Aorta (tissue), 5 donors: Measurements from ENCODE around the gene CRHBP. TPM values are rescaled to one million over a fixed set of nuclear protein-coding genes. Genes with fewer than 3 reads are reported as not detected.
"Not testable (repeated sequence)": the region's sequence is repeated elsewhere in the genome, so short reads cannot be mapped to it uniquely, and the experiment has no call there.

Experiments
- ATAC-seq: fragments of 200-7000 bp; cut with Tn5 transposase; one replicate; pipeline ENCODE4 v1.9.1; 2022; ENCODE audit warnings: moderate library complexity; ENCODE audit not compliant: low FRiP score
- DNase-seq, 2 donors: peaks; one replicate each; pipeline ENCODE4 v3.0.0-alpha.2; 2020
- H3K27ac ChIP-seq, 2 donors: one replicate each; pipeline ENCODE4 v1.5.1; 2013; ENCODE audit warnings: low read length in 2 of 2, mild to moderate bottlenecking in 2 of 2, moderate library complexity in 2 of 2, control low read depth in 1 of 2, inconsistent platforms in 1 of 2, low read depth in 1 of 2
- H3K27me3 ChIP-seq, 2 donors: one replicate each; pipeline ENCODE4 v1.6.1; 2013; ENCODE audit warnings: control low read depth in 1 of 2, low read length in 1 of 2, mild to moderate bottlenecking in 1 of 2, moderate library complexity in 1 of 2; ENCODE audit not compliant: insufficient read depth in 2 of 2, control insufficient read depth in 1 of 2
- H3K36me3 ChIP-seq, 2 donors: one replicate each; pipeline ENCODE4 v1.6.1; 2013; ENCODE audit warnings: control low read depth in 1 of 2, low read length in 1 of 2, mild to moderate bottlenecking in 1 of 2; ENCODE audit not compliant: insufficient read depth in 2 of 2, control insufficient read depth in 1 of 2
- H3K4me1 ChIP-seq, 2 donors: one replicate each; pipeline ENCODE4 v1.6.1; 2013; ENCODE audit warnings: low read length in 2 of 2, control low read depth in 1 of 2, mild to moderate bottlenecking in 1 of 2, moderate library complexity in 1 of 2; ENCODE audit not compliant: insufficient read depth in 2 of 2, control insufficient read depth in 1 of 2
- H3K4me3 ChIP-seq, 2 donors: one replicate each; pipeline ENCODE4 v1.5.1; 2013; ENCODE audit warnings: low read length in 2 of 2, control low read depth in 1 of 2, mild to moderate bottlenecking in 1 of 2
- H3K9me3 ChIP-seq: one replicate; pipeline ENCODE4 v1.6.1; 2013; ENCODE audit warnings: mild to moderate bottlenecking, low read length; ENCODE audit not compliant: control insufficient read depth
- WGBS, 2 donors: extraction: QIAGEN DNeasy Blood & Tissue Kit; methylation state at CpG; one replicate each; pipeline ENCODE4 v1.1.7; 2013; 5-methylcytosine and 5-hydroxymethylcytosine counted together
- intact Hi-C, 2 donors: fragments of 100-400 bp; cut with DNase I; formaldehyde crosslinking; loops; one replicate each; pipeline versions ENCODE4 v1.14.2 to v1.15.0; 2022
- polyA plus RNA-seq, 2 donors: library from polyadenylated mRNA; stranded (reverse); fragments of 200-250 nt; gene quantifications; one replicate each; pipeline ENCODE4 v1.2.3, GENCODE V29; 2013
- total RNA-seq, 2 donors: library from RNA; stranded (reverse); fragmentation: NEBNext Ultra II Directional; extraction: Animal tissue kit (Norgen Biotek cat#: 25700); gene quantifications; one replicate each; pipeline ENCODE4 v1.2.1, GENCODE V29; 2021
- donor health status: healthy with polysubstance abuse.
- donor health status: Bipolar disorder and iron deficiency.
- donor health status: DM: no; HTN: no; CAD: no.
- donor health status: DM: no; HTN: no; CAD: no.
- donor health status: DM: yes; HTN: yes; CAD: no.

CRHBP gene
- total and polyA plus RNA-seq, 4 donors = 0.75 to 7.0 (median 3.5) TPM; not detected in 1

GRCh38 chr5:76972689-76973088 lies 19.8 kb downstream of the CRHBP start:
- intact Hi-C loops = no loop called here
- no peaks in the 10 kb centered on the region for H3K27me3 ChIP-seq
- no peaks in the 10 kb centered on the region for H3K36me3 ChIP-seq
- no peak overlapping the region for H3K27ac ChIP-seq
- ATAC-seq (no peak), DNase-seq (no peak)
- H3K4me3 ChIP-seq = no peak overlapping the region
- no peaks in the 10 kb centered on the region for H3K4me1 ChIP-seq
- no peaks in the 10 kb centered on the region for H3K9me3 ChIP-seq
- 77 to 78% methylated on average over 2 of the region's 2 CpGs for WGBS, 2 donors

GRCh38 chr5:76974785-76975184 lies 21.9 kb downstream of the CRHBP start:
- 61 to 71% methylated on average over 2 of the region's 2 CpGs for WGBS, 2 donors
- no peak for ATAC-seq
- intact Hi-C loops = no loop called here
- no peak overlapping the region for H3K27ac ChIP-seq
- H3K9me3 ChIP-seq = no peaks in the 10 kb centered on the region
- H3K27me3 ChIP-seq = no peaks in the 10 kb centered on the region
- H3K4me1 ChIP-seq = no peaks in the 10 kb centered on the region
- H3K36me3 ChIP-seq = no peaks in the 10 kb centered on the region
- no peak overlapping the region for H3K4me3 ChIP-seq
- no peak for DNase-seq

GRCh38 chr5:76978869-76979268 lies 26.0 kb downstream of the CRHBP start:
- DNase-seq (no peak), ATAC-seq (no peak)
- no peak overlapping the region for H3K27ac ChIP-seq
- H3K4me3 ChIP-seq = no peak overlapping the region
- H3K36me3 ChIP-seq = no peaks in the 10 kb centered on the region
- WGBS, 2 donors = 58 to 60% methylated on average over 2 of the region's 2 CpGs
- no peaks in the 10 kb centered on the region for H3K27me3 ChIP-seq
- H3K4me1 ChIP-seq = no peaks in the 10 kb centered on the region
- H3K9me3 ChIP-seq = peaks cover 2% of the 10 kb centered on the region
- intact Hi-C loops = no loop called here

- no peak overlapping the region for H3K4me3 ChIP-seq
- H3K27me3 ChIP-seq = no peaks in the 10 kb centered on the region
- ATAC-seq (no peak), DNase-seq (no peak)
- H3K4me1 ChIP-seq = no peaks in the 10 kb centered on the region
- H3K36me3 ChIP-seq = no peaks in the 10 kb centered on the region
- H3K9me3 ChIP-seq = peaks cover 2% of the 10 kb centered on the region
- H3K27ac ChIP-seq = no peak overlapping the region
- WGBS, 2 donors = 81% methylated on average over 8 of the region's 8 CpGs
- intact Hi-C loops = no loop called here
These were observed 27.8 kb downstream of the CRHBP start for GRCh38 chr5:76980518-76981144.

- no peaks in the 10 kb centered on the region for H3K4me1 ChIP-seq
- no peaks in the 10 kb centered on the region for H3K36me3 ChIP-seq
- H3K9me3 ChIP-seq = peaks cover 2% of the 10 kb centered on the region
- DNase-seq (no peak), ATAC-seq (no peak)
- no peak overlapping the region for H3K27ac ChIP-seq
- H3K4me3 ChIP-seq = no peak overlapping the region
- 74 to 82% methylated on average over 2 of the region's 2 CpGs for WGBS, 2 donors
- no peaks in the 10 kb centered on the region for H3K27me3 ChIP-seq
- intact Hi-C loops = no loop called here
These were observed 29.6 kb downstream of the CRHBP start for GRCh38 chr5:76982450-76982849.

- WGBS, 2 donors = 85 to 87% methylated on average over 3 of the region's 3 CpGs
- DNase-seq (no peak), ATAC-seq (no peak)
- H3K36me3 ChIP-seq = no peaks in the 10 kb centered on the region
- no peak overlapping the region for H3K4me3 ChIP-seq
- H3K9me3 ChIP-seq = peaks cover 2% of the 10 kb centered on the region
- H3K27ac ChIP-seq = no peak overlapping the region
- intact Hi-C loops = no loop called here
- H3K27me3 ChIP-seq = no peaks in the 10 kb centered on the region
- no peaks in the 10 kb centered on the region for H3K4me1 ChIP-seq
These were observed 30.6 kb downstream of the CRHBP start for GRCh38 chr5:76983468-76983867.

- H3K4me1 ChIP-seq = no peaks in the 10 kb centered on the region
- H3K9me3 ChIP-seq = peaks cover 2% of the 10 kb centered on the region
- DNase-seq (no peak), ATAC-seq (no peak)
- no peak overlapping the region for H3K4me3 ChIP-seq
- H3K27ac ChIP-seq = no peak overlapping the region
- no peaks in the 10 kb centered on the region for H3K27me3 ChIP-seq
- WGBS, 2 donors = 51 to 54% methylated on average over 6 of the region's 6 CpGs
- intact Hi-C loops = no loop called here
- no peaks in the 10 kb centered on the region for H3K36me3 ChIP-seq
These were observed 34.1 kb downstream of the CRHBP start for GRCh38 chr5:76986825-76987526.

- Histone ChIP-seq H3K36me3 (no peaks in the 10 kb centered on the region), H3K27ac (no peak overlapping the region), H3K4me3 (no peak overlapping the region), H3K4me1 (no peaks in the 10 kb centered on the region), H3K9me3 (no peaks in the 10 kb centered on the region), H3K27me3 (no peaks in the 10 kb centered on the region)
- 73 to 80% methylated on average over 5 of the region's 5 CpGs for WGBS, 2 donors
- ATAC-seq (no peak), DNase-seq (no peak)
- intact Hi-C loops = no loop called here
These were observed 38.1 kb downstream of the CRHBP start for GRCh38 chr5:76990899-76991459.

GRCh38 chr5:76993436-76993835 lies 40.6 kb downstream of the CRHBP start:
- H3K36me3 ChIP-seq, H3K4me3 ChIP-seq, H3K27ac ChIP-seq, intact Hi-C loops, H3K9me3 ChIP-seq, H3K27me3 ChIP-seq, ATAC-seq, DNase-seq, H3K4me1 ChIP-seq: not testable (repeated sequence)
- 82 to 84% methylated on average over 9 of the region's 9 CpGs for WGBS, 2 donors
